Neutrophil (primary cell): ENCODE data around the gene MZB1.
"Not testable (repeated sequence)": the region's sequence is repeated elsewhere in the genome, so short reads cannot be mapped to it uniquely, and the experiment has no call there.

Source experiments
- H3K27ac ChIP-seq: fragments of 200-600 bp; sonication (generic); 2 replicates; pipeline ENCODE4 v1.5.1; 2016; ENCODE audit warnings: mild to moderate bottlenecking, moderate library complexity
- H3K27me3 ChIP-seq: fragments of 200-600 bp; sonication (generic); 2 replicates; pipeline ENCODE4 v1.6.0; 2016; ENCODE audit warnings: mild to moderate bottlenecking
- H3K36me3 ChIP-seq: fragments of 200-600 bp; sonication (generic); 2 replicates; pipeline ENCODE4 v1.5.1; 2017
- H3K4me1 ChIP-seq, 2 experiments: fragments of 200-600 bp in 1 of 2; sonication (generic) in 1 of 2; 1 replicate in 1 of 2; 2 replicates in 1 of 2; pipeline versions ENCODE4 v1.5.1 to v1.6.1; 2013 to 2016; ENCODE audit warnings: low read depth in 1 of 2, low read length in 1 of 2, mild to moderate bottlenecking in 1 of 2, moderate library complexity in 1 of 2; ENCODE audit not compliant: control insufficient read depth in 1 of 2, insufficient read depth in 1 of 2
- H3K4me3 ChIP-seq, 2 experiments: fragments of 200-600 bp in 1 of 2; sonication (generic) in 1 of 2; 1 replicate in 1 of 2; 2 replicates in 1 of 2; pipeline ENCODE4 v1.5.1; 2013 to 2016; ENCODE audit warnings: low read depth in 1 of 2, low read length in 1 of 2, mild to moderate bottlenecking in 1 of 2, moderate library complexity in 1 of 2
- H3K9me3 ChIP-seq: fragments of 200-600 bp; sonication (generic); 2 replicates; pipeline ENCODE4 v1.5.1; 2016
- CTCF ChIP-seq: fragments of 200-600 bp; sonication (generic); IDR thresholded peaks from 2 replicates; pipeline ENCODE4 v1.5.1; 2016; ENCODE audit warnings: antibody characterized with exemption

Gene MZB1

GRCh38 chr5:139414581-139415130 is 24.9 kb upstream of the MZB1 start:
- H3K27me3 ChIP-seq = no peaks in the 10 kb centered on the region
- H3K27ac ChIP-seq = no peak overlapping the region
- H3K36me3 ChIP-seq = no peaks in the 10 kb centered on the region
- no peaks in the 10 kb centered on the region for H3K4me1 ChIP-seq
- H3K9me3 ChIP-seq = no peaks in the 10 kb centered on the region
- no peak for TF ChIP-seq CTCF
- H3K4me3 ChIP-seq = no peak overlapping the region

DNA sequence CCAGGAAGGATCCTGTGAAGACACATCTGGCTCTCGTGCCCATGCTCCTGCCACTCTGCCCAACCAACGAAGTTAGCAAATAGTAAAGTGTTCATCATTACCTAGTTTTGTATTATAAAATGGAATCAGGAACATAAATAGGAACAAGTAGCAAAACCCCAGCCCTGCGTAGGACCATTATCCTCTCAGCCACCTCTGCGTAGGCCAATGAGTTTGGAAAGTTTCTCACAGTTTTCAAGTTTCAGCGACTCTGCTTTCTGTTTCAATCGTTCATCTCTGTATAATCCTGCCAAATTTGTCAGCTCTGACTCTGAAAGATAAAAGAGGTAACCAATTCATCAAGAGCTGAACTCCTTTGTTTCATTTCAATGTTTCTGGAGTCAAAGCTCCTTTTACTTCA is 24.2 kb upstream of the MZB1 start:
- no peaks in the 10 kb centered on the region for H3K9me3 ChIP-seq
- H3K27me3 ChIP-seq = no peaks in the 10 kb centered on the region
- H3K36me3 ChIP-seq = no peaks in the 10 kb centered on the region
- H3K4me1 ChIP-seq = no peaks in the 10 kb centered on the region
- no peak overlapping the region for H3K4me3 ChIP-seq
- H3K27ac ChIP-seq = no peak overlapping the region
- no peak for TF ChIP-seq CTCF

DNA sequence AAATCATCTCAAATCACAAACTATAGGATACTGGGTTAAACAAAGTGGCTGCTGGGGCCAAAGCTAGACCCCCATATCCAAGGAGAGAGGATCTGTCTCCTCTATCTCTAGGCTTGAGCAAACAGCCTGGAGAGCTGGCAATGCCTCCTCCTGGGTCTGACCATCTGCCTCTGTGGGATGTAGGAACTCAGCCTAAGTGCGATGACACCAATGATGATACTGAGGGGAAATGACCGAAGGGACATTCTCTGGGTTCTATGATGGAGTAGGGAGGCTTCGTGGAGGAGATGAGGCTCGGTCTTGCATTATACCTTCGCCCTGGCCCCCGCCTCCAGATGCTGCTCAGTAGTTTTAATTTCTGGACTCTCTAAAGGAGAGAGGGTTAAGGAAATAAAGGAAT is 23.4 kb upstream of the MZB1 start:
- H3K4me1 ChIP-seq = no peaks in the 10 kb centered on the region
- no peak for TF ChIP-seq CTCF
- H3K9me3 ChIP-seq = no peaks in the 10 kb centered on the region
- H3K4me3 ChIP-seq = no peak overlapping the region
- H3K27me3 ChIP-seq = no peaks in the 10 kb centered on the region
- H3K27ac ChIP-seq = no peak overlapping the region
- H3K36me3 ChIP-seq = no peaks in the 10 kb centered on the region

- Histone ChIP-seq H3K27ac (no peak overlapping the region), H3K4me3 (no peak overlapping the region), H3K4me1 (no peaks in the 10 kb centered on the region), H3K36me3 (no peaks in the 10 kb centered on the region), H3K27me3 (no peaks in the 10 kb centered on the region), H3K9me3 (no peaks in the 10 kb centered on the region)
- TF ChIP-seq CTCF = no peak
Observed at GRCh38 chr5:139410993-139411828, 21.5 kb upstream of the MZB1 start.

DNA sequence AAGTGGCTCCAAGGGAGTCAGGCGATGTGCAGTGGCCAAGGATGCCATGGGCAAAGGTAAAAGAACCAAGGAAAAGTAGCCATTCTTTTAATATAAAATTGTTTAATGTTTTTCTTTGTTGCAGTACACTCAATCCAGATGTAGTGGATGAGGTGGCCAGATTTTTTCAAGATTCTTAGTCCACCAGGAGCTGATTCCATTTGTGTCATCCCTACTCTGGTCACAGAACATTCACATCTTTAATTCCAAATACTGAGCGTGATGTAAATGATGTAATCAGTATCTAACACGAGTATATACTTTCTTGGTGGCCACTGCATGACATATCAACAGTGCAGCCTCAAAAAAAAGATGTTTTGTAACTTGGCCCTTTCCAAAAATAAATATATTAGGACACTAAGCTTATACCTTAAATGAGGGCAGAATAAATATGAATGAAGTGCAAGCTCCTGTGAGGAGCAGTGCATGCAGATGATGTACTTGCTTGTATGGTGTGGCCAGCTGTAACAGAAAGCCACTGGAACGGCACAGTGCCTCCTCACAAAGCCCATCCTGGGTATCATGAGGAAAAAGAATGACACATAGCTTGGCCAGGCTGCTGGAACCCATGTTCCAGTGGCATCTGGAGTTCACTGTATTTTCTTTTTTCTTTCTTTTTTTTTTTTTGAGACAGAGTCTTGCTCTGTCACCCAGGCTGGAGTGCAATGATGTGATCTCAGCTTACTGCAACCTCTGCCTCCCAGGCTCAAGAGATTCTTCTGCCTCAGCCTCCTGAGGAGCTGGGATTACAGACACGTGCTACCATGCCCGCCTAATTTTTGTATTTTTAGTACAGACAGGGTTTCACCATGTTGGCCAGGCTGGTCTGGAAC is 20.6 kb upstream of the MZB1 start:
- no peak for TF ChIP-seq CTCF
- no peaks in the 10 kb centered on the region for H3K4me1 ChIP-seq
- H3K9me3 ChIP-seq = no peaks in the 10 kb centered on the region
- H3K27ac ChIP-seq = no peak overlapping the region
- H3K27me3 ChIP-seq = no peaks in the 10 kb centered on the region
- no peaks in the 10 kb centered on the region for H3K36me3 ChIP-seq
- no peak overlapping the region for H3K4me3 ChIP-seq

GRCh38 chr5:139409116-139409515 is 19.4 kb upstream of the MZB1 start:
- not testable (repeated sequence) for H3K4me3 ChIP-seq, H3K36me3 ChIP-seq, H3K4me1 ChIP-seq, H3K27me3 ChIP-seq, H3K9me3 ChIP-seq, H3K27ac ChIP-seq
